ENCODE results near the gene NHLRC4. TPM values are rescaled to one million over a fixed set of nuclear protein-coding genes. Genes with fewer than 3 reads are reported as not detected.

NHLRC4 gene
- total and polyA plus RNA-seq, 9 of the 15 experiments (the other 6 are each of a cell fraction or from before 2014, with no cell fraction given) = 0.24 to 3.7 (median 1.3) TPM; not detected in 2

DNA sequence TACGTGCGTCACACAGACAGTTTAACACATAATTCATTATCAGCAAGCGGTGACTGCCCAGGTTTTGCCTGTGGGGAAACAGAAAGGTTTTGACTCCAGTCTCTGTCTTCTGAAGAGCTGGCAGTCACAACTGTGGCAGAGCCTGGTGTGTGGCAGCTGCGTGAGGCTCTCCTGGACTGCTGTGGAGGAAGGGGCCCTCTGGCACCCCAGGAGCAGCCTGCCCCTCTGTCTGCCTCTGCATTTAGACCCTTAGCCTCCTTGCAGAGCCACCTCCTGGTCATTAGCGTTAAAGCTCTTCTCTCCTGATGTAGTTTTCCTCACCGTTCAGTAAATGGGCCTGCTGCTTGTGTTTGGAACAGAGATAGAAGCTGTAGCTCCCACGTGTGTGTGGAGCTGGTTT lies 34.0 kb downstream of the NHLRC4 start:
- H2AFZ ChIP-seq (ENCODE audit: low read depth, low read length) = no peak overlapping the region
- no peaks in the 10 kb centered on the region for H3K27me3 ChIP-seq (ENCODE audit: control insufficient read depth in 2 of 2, insufficient read depth in 2 of 2, low read length in 2 of 2)
- 0 out of 4 replicates have a peak overlapping the region, but pooled peaks of 1 of the 2 experiments have one; percentile 80 for H3K9ac ChIP-seq (ENCODE audit: insufficient read depth in 1 of 2, low read depth in 2 of 2, low read length in 2 of 2)
- no peaks in the 10 kb centered on the region for H4K20me1 ChIP-seq (replicated peaks; ENCODE audit: control insufficient read depth, insufficient read depth, low read length)
- TF ChIP-seq ZBTB2 (IDR thresholded peaks at IDR 0.05) (no peak), ILK (tag; IDR thresholded peaks at IDR 0.05; ENCODE audit: borderline replicate concordance, low read depth) (no peak), FUS (optimal IDR thresholded peaks at IDR 0.05; ENCODE audit: low read depth, low read length) (no peak), STAT5B (CRISPR knock-in tag; IDR thresholded peaks at IDR 0.05) (no peak), TAF7 (tag; IDR thresholded peaks at IDR 0.05) (no peak), HDAC2 (IDR thresholded peaks at IDR 0.05) (no peak), CTCF (IDR thresholded peaks at IDR 0.05 in 2 of 3, conservative IDR thresholded peaks at IDR 0.05 in 1 of 3; ENCODE audit: insufficient read depth in 2 of 3, low read depth in 1 of 3, low read length in 3 of 3) (peak; percentile 44 to 46 (median 44)), RAD21 (CRISPR knock-in tag; conservative IDR thresholded peaks at IDR 0.05 in 1 of 2, IDR thresholded peaks at IDR 0.05 in 1 of 2) (peak in 1 of 2 experiments; percentile 13; a peak in 1 of 4 replicates), SMC3 (conservative IDR thresholded peaks at IDR 0.05; ENCODE audit: insufficient read depth, low read depth, low read length) (0 out of 2 replicates have a peak, but pooled peaks have one; percentile 18), ZNF384 (IDR thresholded peaks at IDR 0.05; ENCODE audit: low read depth, low read length) (no peak)
- TF ChIP-seq, protein P1, sequence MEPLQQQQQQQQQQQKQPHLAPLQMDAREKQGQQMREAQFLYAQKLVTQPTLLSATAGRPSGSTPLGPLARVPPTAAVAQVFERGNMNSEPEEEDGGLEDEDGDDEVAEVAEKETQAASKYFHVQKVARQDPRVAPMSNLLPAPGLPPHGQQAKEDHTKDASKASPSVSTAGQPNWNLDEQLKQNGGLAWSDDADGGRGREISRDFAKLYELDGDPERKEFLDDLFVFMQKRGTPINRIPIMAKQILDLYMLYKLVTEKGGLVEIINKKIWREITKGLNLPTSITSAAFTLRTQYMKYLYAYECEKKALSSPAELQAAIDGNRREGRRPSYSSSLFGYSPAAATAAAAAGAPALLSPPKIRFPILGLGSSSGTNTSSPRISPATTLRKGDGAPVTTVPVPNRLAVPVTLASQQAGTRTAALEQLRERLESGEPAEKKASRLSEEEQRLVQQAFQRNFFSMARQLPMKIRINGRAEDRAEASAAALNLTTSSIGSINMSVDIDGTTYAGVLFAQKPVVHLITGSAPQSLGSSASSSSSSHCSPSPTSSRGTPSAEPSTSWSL (CRISPR knock-in tag; IDR thresholded peaks at IDR 0.05; ENCODE audit: borderline replicate concordance) = no peak
- peaks cover 58% of the 10 kb centered on the region for H3K79me2 ChIP-seq (ENCODE audit: control insufficient read depth, insufficient read depth, low read length)
- DNase-seq (ENCODE audit: extremely low read depth in 1 of 4, low spot score in 3 of 4) (no peak), FAIRE-seq (peak; percentile 84), ATAC-seq (peak; percentile 75)
- peaks cover 5% of the 10 kb centered on the region for H3K9me1 ChIP-seq (ENCODE audit: control insufficient read depth, insufficient read depth, low read length)
- no TSS peak for BruUV-seq (replicated peaks)
- no peak overlapping the region for H3K4me3 ChIP-seq
- POLR2A ChIA-PET = interaction anchor here (1.2 to 1.6 kb wide), 3 partner anchors 9 to 21 kb away, joined by 3 to 8 read pairs (median 5); no protein-coding TSS in a partner anchor
- no peak overlapping the region for H3K27ac ChIP-seq (ENCODE audit: extremely low read depth, low read depth, low read length)
- in situ Hi-C loops (cut with MboI) (no loop called here), intact Hi-C loops (cut with micrococcal nuclease) (no loop called here)
- H3K9me3 ChIP-seq (replicated peaks; ENCODE audit: control insufficient read depth, insufficient read depth, low read depth, low read length) = no peaks in the 10 kb centered on the region; the same call in 1 of the 2 replicates
- 65% methylated on average over 7 of the region's 7 CpGs for WGBS (ENCODE audit: insufficient coverage, low coverage, missing lambda C conversion rate)
- H3K4me2 ChIP-seq (ENCODE audit: insufficient read depth, low read length) = no peak overlapping the region
- peaks cover 0 to 16% of the 10 kb centered on the region in 2 experiments; a peak in 2 of 5 replicates for H3K4me1 ChIP-seq (replicated peaks in 1 of 2; ENCODE audit: control insufficient read depth in 2 of 2, insufficient read depth in 2 of 2, low read length in 2 of 2)
- H3K36me3 ChIP-seq (ENCODE audit: control insufficient read depth, insufficient read depth, low read length) = peaks cover 35% of the 10 kb centered on the region; the same call in 2 of the 3 replicates
- CTCF ChIA-PET (ENCODE audit: low intra/inter-chr PET ratio) = interaction anchor here (0.5 kb wide), 1 partner anchor 9 kb away, joined by 5 read pairs; no protein-coding TSS in a partner anchor
